HEK293T (cell line): Measurements from ENCODE around the gene NDUFAF3.

ENCODE experiments used
- CTCF ChIA-PET: fragments of 350-600 bp; formaldehyde crosslinking; extraction: SDS; loops from one replicate; lab custom pipeline; 2021; ENCODE audit warnings: antibody characterized with exemption, inconsistent platforms; lab: Yijun Ruan, JAX
- POLR2A ChIA-PET: fragments of 350-600 bp; formaldehyde crosslinking; extraction: SDS; loops from one replicate; lab custom pipeline; 2020; ENCODE audit warnings: antibody characterized with exemption, inconsistent platforms; lab: Yijun Ruan, JAX
- DNase-seq: peaks from one replicate; pipeline ENCODE4 v3.0.0; 2012; ENCODE audit warnings: mixed read lengths; ENCODE audit errors: extremely low spot score
- ARNT ChIP-seq: fragments of 450-650 bp; IDR thresholded peaks from 2 replicates; pipeline ENCODE4 v1.6.1; 2017; ENCODE audit warnings: mild to moderate bottlenecking
- BHLHE40 ChIP-seq: fragments of 450-650 bp; IDR thresholded peaks from 2 replicates; pipeline ENCODE4 v1.6.1; 2016; ENCODE audit warnings: mild to moderate bottlenecking, moderate library complexity, borderline replicate concordance
- CTBP1 ChIP-seq: fragments of 450-650 bp; IDR thresholded peaks from 2 replicates; pipeline ENCODE4 v1.6.1; 2016; ENCODE audit warnings: borderline replicate concordance
- FOXA1 ChIP-seq: fragments of 450-650 bp; IDR thresholded peaks from 2 replicates; pipeline ENCODE4 v1.6.1; 2016; ENCODE audit warnings: mild to moderate bottlenecking
- FOXM1 ChIP-seq: fragments of 450-650 bp; IDR thresholded peaks from 2 replicates; pipeline ENCODE4 v1.6.1; 2017; ENCODE audit warnings: mild to moderate bottlenecking, borderline replicate concordance
- HDGF ChIP-seq: fragments of 450-650 bp; IDR thresholded peaks from 2 replicates; pipeline ENCODE4 v1.6.1; 2017; ENCODE audit warnings: antibody characterized with exemption, borderline replicate concordance
- L3MBTL2 ChIP-seq: fragments of 450-650 bp; conservative IDR thresholded peaks from 2 replicates; pipeline ENCODE4 v1.6.1; 2016; ENCODE audit warnings: mild to moderate bottlenecking
- LEF1 ChIP-seq: fragments of 450-650 bp; IDR thresholded peaks from 2 replicates; pipeline ENCODE4 v1.6.1; 2017; ENCODE audit warnings: mild to moderate bottlenecking, borderline replicate concordance
- SP1 ChIP-seq: fragments of 450-650 bp; IDR thresholded peaks from 2 replicates; pipeline ENCODE4 v1.6.1; 2017
- TARDBP ChIP-seq: fragments of 450-650 bp; IDR thresholded peaks from 2 replicates; pipeline ENCODE4 v1.6.1; 2016
- TF ChIP-seq, protein P1 (sequence below): fragments of 450-650 bp; IDR thresholded peaks from 2 replicates; pipeline ENCODE4 v1.6.1; 2016

The NDUFAF3 gene

DNA sequence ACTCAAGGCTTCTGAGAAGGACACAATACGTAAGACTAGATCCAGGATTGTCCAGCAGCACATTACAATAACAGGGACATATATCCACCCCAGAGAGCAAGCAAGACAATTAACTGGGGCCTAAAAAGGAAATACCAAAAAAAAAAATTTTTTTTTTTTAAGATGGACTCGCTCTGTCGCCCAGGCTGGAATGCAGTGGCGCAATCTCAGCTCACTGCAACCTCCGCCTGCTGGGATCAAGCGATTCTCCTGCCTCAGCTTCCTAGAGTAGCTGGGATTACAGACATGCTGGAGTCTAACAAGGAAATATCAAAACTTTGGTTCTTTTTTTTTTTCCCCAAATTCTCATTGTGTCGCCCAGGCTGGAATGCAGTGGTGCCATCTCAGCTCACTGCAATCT, 36.1 kb downstream of the NDUFAF3 start:
- ChIA-PET POLR2A (no interaction called here), CTCF (no interaction called here)
- no peak for DNase-seq
- TF ChIP-seq L3MBTL2 (no peak), SP1 (no peak), HDGF (no peak), LEF1 (no peak), FOXA1 (no peak), BHLHE40 (no peak), TARDBP (no peak), CTBP1 (no peak), FOXM1 (no peak), ARNT (no peak)
- TF ChIP-seq, protein P1, sequence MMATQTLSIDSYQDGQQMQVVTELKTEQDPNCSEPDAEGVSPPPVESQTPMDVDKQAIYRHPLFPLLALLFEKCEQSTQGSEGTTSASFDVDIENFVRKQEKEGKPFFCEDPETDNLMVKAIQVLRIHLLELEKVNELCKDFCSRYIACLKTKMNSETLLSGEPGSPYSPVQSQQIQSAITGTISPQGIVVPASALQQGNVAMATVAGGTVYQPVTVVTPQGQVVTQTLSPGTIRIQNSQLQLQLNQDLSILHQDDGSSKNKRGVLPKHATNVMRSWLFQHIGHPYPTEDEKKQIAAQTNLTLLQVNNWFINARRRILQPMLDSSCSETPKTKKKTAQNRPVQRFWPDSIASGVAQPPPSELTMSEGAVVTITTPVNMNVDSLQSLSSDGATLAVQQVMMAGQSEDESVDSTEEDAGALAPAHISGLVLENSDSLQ, result no peak
